Endothelial cell of umbilical vein (primary cell): ENCODE measurements around the gene LSR. TPM values are rescaled to one million over a fixed set of nuclear protein-coding genes. Genes with fewer than 3 reads are reported as not detected.

Source experiments
- BruUV-seq: library from RNA; stranded (reverse); fragments of 400-500 nt; replicated peaks from 2 replicates; lab custom pipeline; 2021; lab: Mats Ljungman, UMichigan
- CTCF ChIA-PET: fragments of 300-600, 350-600 bp; sonication (Branson Sonifier 250); formaldehyde crosslinking; loops from one replicate; lab custom pipeline; 2021; ENCODE audit warnings: antibody characterized with exemption, inconsistent platforms; lab: Charles Lee
- POLR2A ChIA-PET: fragments of 300-600, 350-600 bp; sonication (Branson Sonifier 250); formaldehyde crosslinking; loops from one replicate; lab custom pipeline; 2021; ENCODE audit warnings: antibody characterized with exemption, inconsistent platforms; lab: Charles Lee
- DNase-seq: peaks from one replicate; pipeline ENCODE4 v3.0.0-alpha.2; 2011; ENCODE audit warnings: low read depth, low spot score
- FAIRE-seq: peaks from 2 replicates; lab custom pipeline; 2011; peaks lifted over from hg19 to GRCh38; lab: Jason Lieb, UNC
- H2AFZ ChIP-seq: 2 replicates; pipeline ENCODE4 v1.6.0; 2012; ENCODE audit warnings: low read depth, low read length, control low read depth, inconsistent platforms
- H3K27ac ChIP-seq: 2 replicates; pipeline ENCODE4 v1.5.1; 2011; ENCODE audit warnings: low read depth, mild to moderate bottlenecking, control low read depth, low read length, moderate library complexity; ENCODE audit not compliant: insufficient read depth
- H3K27me3 ChIP-seq, 2 experiments: 2 replicates each; pipeline versions ENCODE4 v1.6.0 to v1.6.1; 2011; ENCODE audit warnings: low read length in 2 of 2, mixed read lengths in 1 of 2; ENCODE audit not compliant: control insufficient read depth in 2 of 2, insufficient read depth in 2 of 2
- H3K36me3 ChIP-seq, 2 experiments: 2 replicates in 1 of 2; 3 replicates in 1 of 2; pipeline ENCODE4 v1.5.1; 2011; ENCODE audit warnings: low read length in 2 of 2, mild to moderate bottlenecking in 1 of 2, moderate library complexity in 1 of 2; ENCODE audit not compliant: control insufficient read depth in 2 of 2, insufficient read depth in 2 of 2; ENCODE audit errors: extremely low read depth in 1 of 2
- H3K4me1 ChIP-seq: 3 replicates; pipeline ENCODE4 v1.5.1; 2011; ENCODE audit warnings: mild to moderate bottlenecking, low read length; ENCODE audit not compliant: control insufficient read depth, insufficient read depth; ENCODE audit errors: extremely low read depth
- H3K4me2 ChIP-seq: 2 replicates; pipeline ENCODE4 v1.6.1; 2011; ENCODE audit warnings: low read length, control low read depth, mixed read lengths; ENCODE audit not compliant: insufficient read depth
- H3K4me3 ChIP-seq, 3 experiments: fragments of 200-600 bp in 1 of 3; sonication (generic), shearing (Covaris generic) in 1 of 3; replicated peaks in 1 of 3; 2 replicates each; pipeline ENCODE4 v1.5.1; 2011 to 2016; ENCODE audit warnings: control low read depth in 3 of 3, low read length in 3 of 3, mild to moderate bottlenecking in 2 of 3, inconsistent platforms in 1 of 3, low read depth in 1 of 3, moderate library complexity in 1 of 3; ENCODE audit not compliant: insufficient read depth in 1 of 3
- H3K79me2 ChIP-seq: 2 replicates; pipeline ENCODE4 v1.6.0; 2012; ENCODE audit warnings: low read length, inconsistent platforms; ENCODE audit not compliant: control insufficient read depth, insufficient read depth
- H3K9ac ChIP-seq: replicated peaks from 2 replicates; pipeline ENCODE3; 2011; ENCODE audit warnings: low read length, control low read depth; ENCODE audit not compliant: insufficient read depth; ENCODE audit errors: extremely low read depth
- H3K9me1 ChIP-seq: replicated peaks from 3 replicates; pipeline ENCODE4 v1.6.0; 2011; ENCODE audit warnings: mild to moderate bottlenecking, low read length; ENCODE audit not compliant: control insufficient read depth, insufficient read depth; ENCODE audit errors: extremely low read depth
- H3K9me3 ChIP-seq: replicated peaks from 2 replicates; pipeline ENCODE4 v1.5.1; 2012; ENCODE audit warnings: low read length, inconsistent platforms; ENCODE audit not compliant: control insufficient read depth, insufficient read depth
- H4K20me1 ChIP-seq: replicated peaks from 2 replicates; pipeline ENCODE3; 2011; ENCODE audit warnings: mild to moderate bottlenecking, low read length; ENCODE audit not compliant: control insufficient read depth, insufficient read depth; ENCODE audit errors: extremely low read depth
- CTCF ChIP-seq, 2 donors: IDR thresholded peaks; 1 replicate in 1 of 2; 2 replicates in 1 of 2; pipeline ENCODE4 v1.5.1; 2011; ENCODE audit warnings: low read length in 2 of 2, mild to moderate bottlenecking in 2 of 2, moderate library complexity in 2 of 2, control low read depth in 1 of 2, inconsistent platforms in 1 of 2, low read depth in 1 of 2; ENCODE audit not compliant: insufficient read depth in 1 of 2; ENCODE audit errors: extremely low read depth in 1 of 2
- EZH2 ChIP-seq: IDR thresholded peaks from 2 replicates; pipeline ENCODE4 v1.6.1; 2012; ENCODE audit warnings: borderline replicate concordance, low read depth, mild to moderate bottlenecking, moderate library complexity, low read length, inconsistent platforms; ENCODE audit not compliant: severe bottlenecking
- FOS ChIP-seq: IDR thresholded peaks from 2 replicates; pipeline ENCODE4 v1.6.1; 2011; ENCODE audit warnings: mild to moderate bottlenecking, low read length, moderate library complexity, borderline replicate concordance; ENCODE audit not compliant: insufficient read depth
- GATA2 ChIP-seq: IDR thresholded peaks from 2 replicates; pipeline ENCODE4 v1.7.0; 2011; ENCODE audit warnings: low read depth, mild to moderate bottlenecking, moderate library complexity, mixed read lengths, low read length; ENCODE audit not compliant: insufficient read length, insufficient read depth
- JUN ChIP-seq: IDR thresholded peaks from 2 replicates; pipeline ENCODE4 v1.6.1; 2011; ENCODE audit warnings: borderline replicate concordance, low read depth; ENCODE audit not compliant: insufficient read length, insufficient read depth
- MAX ChIP-seq: IDR thresholded peaks from 2 replicates; pipeline ENCODE4 v1.6.1; 2011; ENCODE audit not compliant: insufficient read depth, insufficient read length
- MYC ChIP-seq: IDR thresholded peaks from one replicate; pipeline ENCODE4 v1.6.1; 2011; ENCODE audit warnings: mild to moderate bottlenecking, low read depth, low read length
- POLR2A ChIP-seq: IDR thresholded peaks from 2 replicates; pipeline ENCODE4 v1.6.1; 2012; ENCODE audit warnings: low read depth, mild to moderate bottlenecking, control low read depth, low read length
- POLR2AphosphoS5 ChIP-seq: IDR thresholded peaks from 2 replicates; pipeline ENCODE4 v1.6.1; 2012; ENCODE audit warnings: low read depth, mild to moderate bottlenecking, control low read depth, low read length, moderate library complexity; ENCODE audit not compliant: insufficient read depth
- dilution Hi-C: fragments of 300-500 bp; cut with MboI; formaldehyde crosslinking; loops from one replicate; pipeline ENCODE4 v1.15.0; 2019; ENCODE audit warnings: low sequenced_read_pairs; ENCODE audit not compliant: extremely low pct_ligation_motif_present
- intact Hi-C: fragments of 100-400 bp; cut with micrococcal nuclease; formaldehyde crosslinking; loops from one replicate; pipeline ENCODE4 v1.10.0; 2022
- polyA plus RNA-seq, 4 experiments: library from polyadenylated mRNA; depleted of rRNA in 3 of 4; stranded (reverse) in 3 of 4; unstranded in 1 of 4; fragments of >200 nt; gene quantifications; 2 replicates each; pipeline versions ENCODE4 v1.2.1 to v1.2.3, GENCODE V29; 2011 to 2012; ENCODE audit warnings: missing spikeins in 1 of 4
- total RNA-seq: library from RNA; stranded (reverse); gene quantifications from 2 replicates; pipeline ENCODE4 v1.2.3, GENCODE V29; 2021

LSR gene
- total and polyA plus RNA-seq, 2 donors (not counting 3 experiments of a cell fraction or from before 2014, with no cell fraction given): 0.76 to 1.0 TPM

- Histone ChIP-seq H4K20me1 (no peaks in the 10 kb centered on the region), H3K36me3 (no peaks in the 10 kb centered on the region), H3K4me3 (no peak overlapping the region), H3K9me1 (no peaks in the 10 kb centered on the region), H3K4me1 (no peaks in the 10 kb centered on the region), H3K4me2 (no peak overlapping the region), H3K9ac (no peak overlapping the region), H3K27ac (no peak overlapping the region), H3K27me3 (peaks cover 0 to 2% of the 10 kb centered on the region in 2 experiments), H2AFZ (no peak overlapping the region), H3K79me2 (no peaks in the 10 kb centered on the region), H3K9me3 (no peaks in the 10 kb centered on the region)
- DNase-seq: no peak
- dilution Hi-C loops (no loop called here), intact Hi-C loops (no loop called here)
- CTCF ChIA-PET: interaction anchor here (1.0 kb wide), 1 partner anchor 32 kb away, joined by 3 read pairs; no protein-coding TSS in a partner anchor
- FAIRE-seq: no peak
- no peak for TF ChIP-seq GATA2
- TF ChIP-seq POLR2AphosphoS5: no peak
- no peak for TF ChIP-seq JUN
- TF ChIP-seq EZH2: no peak
- TF ChIP-seq MAX: no peak
- TF ChIP-seq POLR2A: no peak
- no peak for TF ChIP-seq MYC
- no peak for TF ChIP-seq FOS
- TF ChIP-seq CTCF (IDR thresholded peaks at IDR 0.05; ENCODE audit: extremely low read depth in 1 of 2, insufficient read depth in 1 of 2, low read depth in 1 of 2, low read length in 2 of 2): no peak
- BruUV-seq: no TSS peak
- POLR2A ChIA-PET: no interaction called here
These were observed 26.3 kb upstream of the LSR start for GRCh38 chr19:35222373-35223015.
